Kidney (tissue), 14 donors: ENCODE measurements around the gene FAP. TPM values are rescaled to one million over a fixed set of nuclear protein-coding genes. Genes with fewer than 3 reads are reported as not detected.
A peak's percentile ranks its signal among the peaks of the same experiment; 100 is the strongest.

Experiments
- DNase-seq, 5 donors: peaks; one replicate each; pipeline ENCODE4 v3.0.0-alpha.2; 2013 to 2020
- FAIRE-seq: peaks from 2 replicates; lab custom pipeline; 2012; peaks lifted over from hg19 to GRCh38; lab: Jason Lieb, UNC
- H3K27ac ChIP-seq, 2 donors: one replicate each; pipeline ENCODE4 v1.7.0; 2013; ENCODE audit warnings: low read depth in 2 of 2, low read length in 2 of 2, inconsistent platforms in 1 of 2
- H3K27me3 ChIP-seq: one replicate; pipeline ENCODE4 v1.7.1; 2013; ENCODE audit warnings: low read length, inconsistent platforms; ENCODE audit not compliant: control insufficient read depth, insufficient read depth
- H3K36me3 ChIP-seq, 3 donors: one replicate each; pipeline versions ENCODE4 v1.7.0 to v1.7.1; 2013; ENCODE audit warnings: low read length in 3 of 3, control low read depth in 1 of 3, inconsistent platforms in 1 of 3; ENCODE audit not compliant: insufficient read depth in 3 of 3, control insufficient read depth in 2 of 3
- H3K4me1 ChIP-seq, 3 donors: one replicate each; pipeline versions ENCODE4 v1.7.0 to v1.7.1; 2013; ENCODE audit warnings: low read length in 3 of 3, inconsistent platforms in 1 of 3, low read depth in 1 of 3; ENCODE audit not compliant: control insufficient read depth in 2 of 3, insufficient read depth in 2 of 3
- H3K4me3 ChIP-seq, 3 donors: one replicate each; pipeline versions ENCODE4 v1.7.0 to v1.8.1; 2013; ENCODE audit warnings: low read length in 3 of 3, control low read depth in 1 of 3, inconsistent platforms in 1 of 3
- H3K9ac ChIP-seq, 3 donors: one replicate each; pipeline versions ENCODE4 v1.7.0 to v1.7.1; 2013; ENCODE audit warnings: low read length in 3 of 3, control low read depth in 1 of 3, inconsistent platforms in 1 of 3
- H3K9me3 ChIP-seq, 3 donors: one replicate each; pipeline versions ENCODE4 v1.7.0 to v1.7.1; 2013; ENCODE audit warnings: low read length in 3 of 3, control low read depth in 1 of 3, inconsistent platforms in 1 of 3; ENCODE audit not compliant: control insufficient read depth in 2 of 3, insufficient read depth in 1 of 3
- intact Hi-C: fragments of 100-400 bp; cut with DNase I; formaldehyde crosslinking; loops from one replicate; pipeline ENCODE4 v1.11.1; 2022
- polyA plus RNA-seq: library from polyadenylated mRNA; stranded (reverse); fragments of 350-450 nt; fragmentation: Illumina TruSeq; extraction: RNeasy Lipid Tissue Mini Kit (QIAGEN cat#74804); gene quantifications from one replicate; pipeline ENCODE4 v1.2.3, GENCODE V29; 2014; ENCODE audit warnings: low read depth, low replicate concordance; ENCODE audit not compliant: insufficient read depth
- total RNA-seq: library from RNA; stranded (reverse); fragmentation: NEBNext Ultra II Directional; extraction: Animal tissue kit (Norgen Biotek cat#: 25700); gene quantifications from one replicate; pipeline ENCODE4 v1.2.1, GENCODE V29; 2021
- TF ChIP-seq, protein P1 (sequence below): IDR thresholded peaks from 3 replicates; pipeline ENCODE4 v1.5.1; 2012; ENCODE audit warnings: mild to moderate bottlenecking, moderate library complexity, borderline replicate concordance; ENCODE audit not compliant: insufficient read depth; ENCODE audit errors: extremely low read depth
- donor health status: control.
- donor health status: control.
- donor health status: control.
- donor health status: control.
- donor health status: control.
- donor health status: DM: yes; HTN: yes; CAD: no.
- donor health status: Normal renal cell carcinoma (clear cell type).

The FAP gene
- total and polyA plus RNA-seq, 2 donors from 2014 or later = 0.45 to 3.3 TPM

DNA sequence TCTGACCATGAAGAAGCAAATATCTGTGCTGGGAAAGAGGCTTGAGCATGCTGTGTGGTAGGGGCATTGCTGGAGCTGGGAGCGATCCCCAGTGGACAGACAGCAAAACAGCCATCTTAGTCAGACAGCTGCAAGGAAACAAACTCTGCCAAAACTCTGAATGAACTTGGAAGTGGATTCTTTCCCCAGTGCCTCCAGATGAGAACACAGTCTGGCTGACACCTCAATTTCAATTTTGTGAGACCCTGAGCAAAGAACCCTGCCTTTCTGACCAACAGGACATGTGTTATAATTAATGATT, 23.2 kb upstream of the FAP start:
- Histone ChIP-seq H3K27me3 (no peaks in the 10 kb centered on the region), H3K9ac (no peak overlapping the region), H3K4me1 (no peaks in the 10 kb centered on the region), H3K36me3 (peaks cover 0 to 12% (median 8%) of the 10 kb centered on the region in 3 donors), H3K27ac (no peak overlapping the region), H3K9me3 (no peaks in the 10 kb centered on the region), H3K4me3 (no peak overlapping the region)
- intact Hi-C loops = no loop called here
- TF ChIP-seq, protein P1, sequence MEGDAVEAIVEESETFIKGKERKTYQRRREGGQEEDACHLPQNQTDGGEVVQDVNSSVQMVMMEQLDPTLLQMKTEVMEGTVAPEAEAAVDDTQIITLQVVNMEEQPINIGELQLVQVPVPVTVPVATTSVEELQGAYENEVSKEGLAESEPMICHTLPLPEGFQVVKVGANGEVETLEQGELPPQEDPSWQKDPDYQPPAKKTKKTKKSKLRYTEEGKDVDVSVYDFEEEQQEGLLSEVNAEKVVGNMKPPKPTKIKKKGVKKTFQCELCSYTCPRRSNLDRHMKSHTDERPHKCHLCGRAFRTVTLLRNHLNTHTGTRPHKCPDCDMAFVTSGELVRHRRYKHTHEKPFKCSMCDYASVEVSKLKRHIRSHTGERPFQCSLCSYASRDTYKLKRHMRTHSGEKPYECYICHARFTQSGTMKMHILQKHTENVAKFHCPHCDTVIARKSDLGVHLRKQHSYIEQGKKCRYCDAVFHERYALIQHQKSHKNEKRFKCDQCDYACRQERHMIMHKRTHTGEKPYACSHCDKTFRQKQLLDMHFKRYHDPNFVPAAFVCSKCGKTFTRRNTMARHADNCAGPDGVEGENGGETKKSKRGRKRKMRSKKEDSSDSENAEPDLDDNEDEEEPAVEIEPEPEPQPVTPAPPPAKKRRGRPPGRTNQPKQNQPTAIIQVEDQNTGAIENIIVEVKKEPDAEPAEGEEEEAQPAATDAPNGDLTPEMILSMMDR = no peak
- DNase-seq (no peak), FAIRE-seq (no peak)

DNA sequence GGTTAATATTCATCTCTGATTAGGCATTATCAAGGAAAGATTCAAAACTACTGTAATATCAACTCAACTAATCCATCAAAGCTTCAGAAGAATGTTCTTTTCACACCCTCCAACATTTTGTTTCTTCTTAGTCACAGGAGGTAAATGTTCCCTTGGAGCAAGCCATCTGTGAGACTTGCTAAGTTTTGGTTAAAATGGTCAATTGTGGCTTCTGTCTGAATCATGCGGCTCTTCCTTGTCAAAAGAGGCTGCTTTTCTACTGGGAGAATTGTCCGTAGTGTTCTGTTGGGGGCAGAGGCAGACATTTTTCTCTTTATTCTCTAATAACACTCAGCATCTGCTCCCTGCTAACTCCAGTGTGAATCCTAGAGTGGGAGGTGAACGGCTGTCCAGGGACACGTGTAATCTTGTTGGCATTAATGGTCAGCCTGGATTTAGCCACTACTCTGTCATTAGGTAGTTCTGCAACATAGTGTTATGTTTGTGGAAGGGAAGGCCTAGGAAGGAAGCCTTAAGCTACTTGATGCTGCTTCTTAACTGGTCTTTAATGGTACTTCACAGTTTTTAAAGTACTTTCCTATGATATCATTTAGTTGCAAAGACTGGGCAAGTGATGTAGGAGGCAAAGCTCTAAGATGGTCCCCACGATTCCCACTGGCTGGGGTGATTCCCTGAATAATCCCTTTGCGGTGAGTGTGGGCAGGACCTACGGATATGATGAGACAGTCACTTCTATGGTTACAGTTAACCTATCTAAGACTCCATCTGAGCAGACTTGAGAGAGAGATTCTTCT, 22.6 kb upstream of the FAP start:
- no peaks in the 10 kb centered on the region for H3K9me3 ChIP-seq
- H3K36me3 ChIP-seq = peaks cover 0 to 12% (median 8%) of the 10 kb centered on the region in 3 donors
- H3K9ac ChIP-seq = no peak overlapping the region
- intact Hi-C loops = no loop called here
- TF ChIP-seq, protein P1 = no peak
- H3K4me3 ChIP-seq = no peak overlapping the region
- FAIRE-seq (no peak), DNase-seq (no peak)
- H3K27me3 ChIP-seq = no peaks in the 10 kb centered on the region
- H3K4me1 ChIP-seq = no peaks in the 10 kb centered on the region
- no peak overlapping the region for H3K27ac ChIP-seq

DNA sequence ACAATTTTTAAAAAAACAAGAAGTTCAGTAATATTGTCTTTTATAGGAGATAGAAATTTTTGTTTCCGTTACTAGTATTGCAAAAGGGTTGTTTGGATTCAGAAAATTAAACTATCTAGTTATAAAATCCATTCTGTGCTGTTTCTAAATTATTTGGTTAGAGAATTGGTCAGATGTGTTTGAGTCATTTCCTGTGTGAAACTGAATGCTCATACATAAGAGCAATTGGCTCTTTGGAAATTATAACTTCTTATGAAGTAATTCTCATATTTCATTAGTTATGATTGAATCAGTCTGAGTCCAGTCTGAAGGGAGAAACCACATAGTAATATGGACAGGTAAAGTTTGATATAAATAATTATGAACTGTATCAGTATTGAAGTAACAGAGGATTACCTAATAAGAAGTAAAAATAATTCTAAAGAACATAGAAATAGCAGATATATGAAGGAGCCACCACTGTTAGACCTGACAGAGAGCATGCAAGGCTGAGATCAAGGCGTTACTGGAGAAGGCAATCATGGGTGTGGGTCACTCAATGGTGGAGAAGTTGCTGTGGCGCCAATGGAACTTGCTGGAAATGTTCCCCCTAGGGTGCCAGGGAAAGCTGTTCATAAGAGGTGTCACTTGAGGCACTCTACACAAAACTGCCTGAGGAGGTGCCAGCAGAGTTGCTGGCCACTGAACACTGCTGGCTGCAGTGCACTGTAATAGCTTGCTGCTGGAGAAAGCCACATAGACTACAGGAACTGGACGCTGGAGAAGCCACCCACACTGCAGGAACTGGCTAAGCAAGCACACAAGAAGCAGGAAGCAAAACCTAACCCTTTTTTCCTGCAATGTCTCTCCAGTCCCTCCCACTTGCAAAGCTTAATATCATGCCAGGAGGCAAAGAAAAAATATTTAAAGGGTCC, 18.0 kb upstream of the FAP start:
- intact Hi-C loops = no loop called here
- no peak overlapping the region for H3K9ac ChIP-seq
- no peak for FAIRE-seq
- no peak overlapping the region for H3K27ac ChIP-seq
- H3K4me1 ChIP-seq = no peaks in the 10 kb centered on the region
- H3K4me3 ChIP-seq = no peak overlapping the region
- TF ChIP-seq, protein P1 = no peak
- H3K36me3 ChIP-seq = peaks cover 0 to 4% (median 2%) of the 10 kb centered on the region in 3 donors
- H3K9me3 ChIP-seq = no peaks in the 10 kb centered on the region
- no peaks in the 10 kb centered on the region for H3K27me3 ChIP-seq
- DNase-seq = peak in 2 of 5 donors; percentile 14 to 69
